ENCODE data around the gene ERI3. TPM values are rescaled to one million over a fixed set of nuclear protein-coding genes. Genes with fewer than 3 reads are reported as not detected.

Gene ERI3
- total RNA-seq, 1 donor from 2014 or later: 39.3 TPM

GRCh38 chr1:44348061-44348485 is 7.0 kb downstream of the ERI3 start:
- no peaks in the 10 kb centered on the region for H3K9me3 ChIP-seq
- no peak for DNase-seq (ENCODE audit: extremely low spot score in 2 of 2)
- intact Hi-C loops (cut with DNase I): no loop called here
- no peak for TF ChIP-seq POLR2A (IDR thresholded peaks at IDR 0.05)
- TF ChIP-seq POLR2AphosphoS5 (IDR thresholded peaks at IDR 0.05; ENCODE audit: insufficient read depth in 1 of 2, low read depth in 1 of 2): no peak
- TF ChIP-seq CTCF (IDR thresholded peaks at IDR 0.05): no peak
- H3K4me3 ChIP-seq: no peak overlapping the region
- H3K27me3 ChIP-seq: no peaks in the 10 kb centered on the region
- H3K4me1 ChIP-seq: peaks cover 29% of the 10 kb centered on the region
- H3K36me3 ChIP-seq: no peaks in the 10 kb centered on the region
- H3K27ac ChIP-seq: no peak overlapping the region

DNA sequence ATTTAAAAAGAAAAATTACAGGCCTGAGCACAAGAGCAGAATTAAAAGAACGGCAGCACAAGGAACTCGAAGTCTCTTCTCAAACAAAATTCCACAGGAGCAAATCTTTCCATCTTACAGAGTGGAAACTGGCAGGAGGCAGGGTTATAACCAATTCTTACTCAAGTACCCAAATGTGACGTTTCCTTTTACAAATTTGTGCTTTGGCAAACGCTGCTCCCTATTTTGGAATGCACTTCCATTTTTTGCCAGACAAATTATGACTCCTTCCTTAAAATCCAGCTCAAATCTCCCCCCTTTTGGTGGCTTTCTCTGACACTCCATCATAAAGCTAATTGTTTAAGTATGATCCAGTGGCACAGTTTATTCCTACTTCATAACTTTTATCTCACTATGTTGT is 7.8 kb downstream of the ERI3 start:
- DNase-seq (ENCODE audit: extremely low spot score in 2 of 2): no peak
- Histone ChIP-seq H3K4me3 (no peak overlapping the region), H3K27ac (peak overlapping the region; percentile 9), H3K9me3 (no peaks in the 10 kb centered on the region), H3K4me1 (peaks cover 29% of the 10 kb centered on the region), H3K36me3 (no peaks in the 10 kb centered on the region), H3K27me3 (no peaks in the 10 kb centered on the region)
- no peak for TF ChIP-seq CTCF (IDR thresholded peaks at IDR 0.05)
- no peak for TF ChIP-seq POLR2A (IDR thresholded peaks at IDR 0.05)
- no peak for TF ChIP-seq POLR2AphosphoS5 (IDR thresholded peaks at IDR 0.05; ENCODE audit: insufficient read depth in 1 of 2, low read depth in 1 of 2)
- intact Hi-C loops (cut with DNase I): no loop called here

DNA sequence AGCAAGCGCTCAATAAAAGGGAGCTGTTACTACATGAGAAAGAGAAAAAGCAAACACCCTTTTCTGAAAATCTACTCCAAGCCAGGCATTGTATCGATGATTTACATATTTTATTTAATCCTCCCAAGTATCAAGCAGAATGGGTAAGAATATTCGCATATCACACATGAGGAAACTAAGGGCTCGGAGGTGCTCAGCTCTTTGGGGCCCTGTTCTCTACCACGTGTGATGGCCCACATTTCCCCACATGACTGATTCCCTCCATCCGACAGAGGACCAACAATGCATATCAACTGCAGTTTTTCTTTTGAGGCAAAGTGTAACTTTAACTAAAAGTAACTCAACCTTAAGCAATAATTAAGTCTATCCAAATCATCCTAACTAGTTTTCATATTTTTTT is 8.2 kb downstream of the ERI3 start:
- Histone ChIP-seq H3K4me1 (peaks cover 29% of the 10 kb centered on the region), H3K27me3 (no peaks in the 10 kb centered on the region), H3K4me3 (no peak overlapping the region), H3K9me3 (no peaks in the 10 kb centered on the region), H3K36me3 (no peaks in the 10 kb centered on the region), H3K27ac (peak overlapping the region; percentile 9)
- TF ChIP-seq POLR2AphosphoS5 (IDR thresholded peaks at IDR 0.05; ENCODE audit: insufficient read depth in 1 of 2, low read depth in 1 of 2): no peak
- TF ChIP-seq CTCF (IDR thresholded peaks at IDR 0.05): no peak
- no peak for TF ChIP-seq POLR2A (IDR thresholded peaks at IDR 0.05)
- no peak for DNase-seq (ENCODE audit: extremely low spot score in 2 of 2)
- intact Hi-C loops (cut with DNase I): no loop called here

- TF ChIP-seq POLR2AphosphoS5 (IDR thresholded peaks at IDR 0.05; ENCODE audit: insufficient read depth in 1 of 2, low read depth in 1 of 2): no peak
- no peak for TF ChIP-seq POLR2A (IDR thresholded peaks at IDR 0.05)
- TF ChIP-seq CTCF (IDR thresholded peaks at IDR 0.05): no peak
- no peaks in the 10 kb centered on the region for H3K27me3 ChIP-seq
- DNase-seq (ENCODE audit: extremely low spot score in 2 of 2): no peak
- no peak overlapping the region for H3K27ac ChIP-seq
- peaks cover 29% of the 10 kb centered on the region for H3K4me1 ChIP-seq
- no peaks in the 10 kb centered on the region for H3K36me3 ChIP-seq
- no peak overlapping the region for H3K4me3 ChIP-seq
- intact Hi-C loops (cut with DNase I): no loop called here
- no peaks in the 10 kb centered on the region for H3K9me3 ChIP-seq
Measured at GRCh38 chr1:44346184-44346583, 8.9 kb downstream of the ERI3 start.

GRCh38 chr1:44345187-44345775 is 9.8 kb downstream of the ERI3 start:
- Histone ChIP-seq H3K4me3 (no peak overlapping the region), H3K27ac (no peak overlapping the region), H3K36me3 (no peaks in the 10 kb centered on the region), H3K4me1 (peaks cover 29% of the 10 kb centered on the region), H3K27me3 (no peaks in the 10 kb centered on the region), H3K9me3 (no peaks in the 10 kb centered on the region)
- TF ChIP-seq POLR2AphosphoS5 (IDR thresholded peaks at IDR 0.05; ENCODE audit: insufficient read depth in 1 of 2, low read depth in 1 of 2) (no peak), CTCF (IDR thresholded peaks at IDR 0.05) (no peak), POLR2A (IDR thresholded peaks at IDR 0.05) (no peak)
- intact Hi-C loops (cut with DNase I): no loop called here
- DNase-seq (ENCODE audit: extremely low spot score in 2 of 2): no peak

All from vagina (tissue), 2 donors.